K562 (cell line): Measurements from ENCODE around the gene LAMA3. TPM values are rescaled to one million over a fixed set of nuclear protein-coding genes. Genes with fewer than 3 reads are reported as not detected.

Experiments used
- ATAC-seq: fragments of 200-7000 bp; cut with Tn5 transposase; 3 replicates; pipeline ENCODE4 v1.9.1; 2020; ENCODE audit warnings: moderate library complexity
- BruUV-seq: library from RNA; stranded (reverse); fragments of 400-500 nt; replicated peaks from 2 replicates; lab custom pipeline; 2021; lab: Mats Ljungman, UMichigan
- CTCF ChIA-PET: fragments of 300-600 bp; formaldehyde crosslinking; extraction: SDS; loops from one replicate; lab custom pipeline; 2021; ENCODE audit warnings: low intra/inter-chr PET ratio; lab: Yijun Ruan, JAX
- POLR2A ChIA-PET: fragments of 300-600, 350-650 bp; sonication (Branson Sonifier 250); formaldehyde crosslinking; extraction: SDS; loops from one replicate; lab custom pipeline; 2021; ENCODE audit warnings: antibody characterized with exemption, inconsistent platforms; lab: Yijun Ruan, JAX
- DNase-seq, 4 experiments: peaks; one replicate each; pipeline versions ENCODE4 v3.0.0 to v3.0.0-alpha.2; 2011 to 2018; ENCODE audit warnings: low spot score in 3 of 4, mixed read lengths in 3 of 4; ENCODE audit errors: extremely low read depth in 1 of 4
- FAIRE-seq: peaks from 2 replicates; lab custom pipeline; 2011; peaks lifted over from hg19 to GRCh38; lab: Jason Lieb, UNC
- H2AFZ ChIP-seq: 2 replicates; pipeline ENCODE4 v1.6.0; 2011; ENCODE audit warnings: low read depth, low read length, control low read depth, inconsistent platforms
- H3K27ac ChIP-seq: fragments of 200-600 bp; 3 replicates; pipeline ENCODE4 v1.8.0; 2011; ENCODE audit warnings: low read depth, mild to moderate bottlenecking, control low read depth, inconsistent platforms, low read length, moderate library complexity, mixed read lengths; ENCODE audit errors: extremely low read depth
- H3K27me3 ChIP-seq, 2 experiments: fragments of 300-600 bp in 1 of 2; 2 replicates in 1 of 2; 3 replicates in 1 of 2; pipeline versions ENCODE4 v1.6.0 to v1.8.0; 2011; ENCODE audit warnings: inconsistent platforms in 2 of 2, low read length in 2 of 2, mild to moderate bottlenecking in 1 of 2, mixed read lengths in 1 of 2, moderate library complexity in 1 of 2; ENCODE audit not compliant: control insufficient read depth in 2 of 2, insufficient read depth in 2 of 2
- H3K36me3 ChIP-seq: fragments of 300-600 bp; 3 replicates; pipeline ENCODE4 v1.8.0; 2011; ENCODE audit warnings: mild to moderate bottlenecking, low read length, inconsistent platforms; ENCODE audit not compliant: control insufficient read depth, insufficient read depth
- H3K4me1 ChIP-seq, 2 experiments: fragments of 200-600 bp in 1 of 2; replicated peaks in 1 of 2; 2 replicates in 1 of 2; 3 replicates in 1 of 2; pipeline versions ENCODE4 v1.5.1 to v1.8.0; 2011; ENCODE audit warnings: inconsistent platforms in 2 of 2, low read length in 2 of 2, mild to moderate bottlenecking in 1 of 2, mixed read lengths in 1 of 2, moderate library complexity in 1 of 2; ENCODE audit not compliant: control insufficient read depth in 2 of 2, insufficient read depth in 2 of 2
- H3K4me2 ChIP-seq: 2 replicates; pipeline ENCODE4 v1.6.1; 2011; ENCODE audit warnings: low read length, control low read depth, inconsistent platforms, mixed read lengths; ENCODE audit not compliant: insufficient read depth
- H3K4me3 ChIP-seq: fragments of 200-600 bp; sonication (generic), shearing (Covaris generic); 2 replicates; pipeline ENCODE4 v1.5.1; 2016; ENCODE audit warnings: control low read depth, inconsistent platforms
- H3K79me2 ChIP-seq: fragments of 200-600 bp; 3 replicates; pipeline ENCODE4 v1.8.0; 2011; ENCODE audit warnings: low read length, inconsistent platforms; ENCODE audit not compliant: control insufficient read depth, insufficient read depth
- H3K9ac ChIP-seq, 2 experiments: 2 replicates each; pipeline versions ENCODE4 v1.6.0 to v1.6.1; 2011; ENCODE audit warnings: low read depth in 2 of 2, low read length in 2 of 2, control low read depth in 1 of 2, inconsistent platforms in 1 of 2, mild to moderate bottlenecking in 1 of 2, mixed read lengths in 1 of 2; ENCODE audit not compliant: insufficient read depth in 1 of 2
- H3K9me1 ChIP-seq: one replicate; pipeline ENCODE4 v1.6.0; 2011; ENCODE audit warnings: inconsistent platforms, mild to moderate bottlenecking, low read length, moderate library complexity; ENCODE audit not compliant: control insufficient read depth, insufficient read depth
- H3K9me3 ChIP-seq: replicated peaks from 2 replicates; pipeline ENCODE4 v1.5.1; 2011; ENCODE audit warnings: low read depth, low read length, inconsistent platforms; ENCODE audit not compliant: control insufficient read depth, insufficient read depth
- H4K20me1 ChIP-seq: replicated peaks from 2 replicates; pipeline ENCODE4 v1.6.1; 2011; ENCODE audit warnings: low read length, inconsistent platforms, mixed read lengths; ENCODE audit not compliant: control insufficient read depth, insufficient read depth
- SNIP1 ChIP-seq: fragments of 450-650 bp; IDR thresholded peaks from 2 replicates; pipeline ENCODE4 v1.7.1; 2017; ENCODE audit warnings: low read depth, mild to moderate bottlenecking
- WGBS: fragments of 100-300 bp; shearing (Covaris generic); methylation state at CpG from one replicate; pipeline ENCODE4 v1.1.6; 2016; ENCODE audit warnings: low coverage, mixed read lengths; ENCODE audit not compliant: insufficient coverage; ENCODE audit errors: missing lambda C conversion rate; 5-methylcytosine and 5-hydroxymethylcytosine counted together
- in situ Hi-C: fragments of 300-500 bp; cut with MboI; formaldehyde crosslinking; loops from 4 replicates; pipeline ENCODE4 v1.15.0; 2018; ENCODE audit warnings: inconsistent platforms, mixed read lengths
- intact Hi-C: fragments of 100-400 bp; cut with micrococcal nuclease; formaldehyde crosslinking; loops from 2 replicates; pipeline ENCODE4 v1.14.2; 2022
- polyA plus RNA-seq, 8 experiments: library from polyadenylated mRNA; depleted of rRNA in 4 of 8; stranded (reverse) in 5 of 8; unstranded in 3 of 8; fragments of >200 nt; fragmentation: Nextera tagmentation in 2 of 8; fragmentation: Illumina TruSeq in 1 of 8; extraction: Ambion mirVana in 2 of 8; extraction: Trizol in 1 of 8; gene quantifications; 2 replicates each; pipeline versions ENCODE4 v1.2.1 to v1.2.3, GENCODE V29; 2011 to 2014; ENCODE audit warnings: inconsistent platforms in 1 of 8, missing spikeins in 1 of 8
- total RNA-seq, 7 experiments: library from RNA; depleted of rRNA in 6 of 7; stranded (reverse); fragments of >200 nt in 6 of 7; fragmentation: Illumina TruSeq in 2 of 7; extraction: Trizol in 2 of 7; gene quantifications; 2 replicates each; pipeline versions ENCODE4 v1.2.1 to v1.2.3, GENCODE V29; 2011 to 2021; ENCODE audit warnings: low replicate concordance in 1 of 7
- TF ChIP-seq, protein P1 (sequence below), 2 experiments: IDR thresholded peaks; 2 replicates each; pipeline ENCODE4 v1.6.1; 2011; ENCODE audit warnings: borderline replicate concordance in 1 of 2, control low read depth in 1 of 2, low read depth in 1 of 2, low read length in 1 of 2, mild to moderate bottlenecking in 1 of 2, mixed read lengths in 1 of 2, moderate library complexity in 1 of 2; ENCODE audit not compliant: insufficient read depth in 1 of 2, insufficient read length in 1 of 2, poor library complexity in 1 of 2, severe bottlenecking in 1 of 2; ENCODE audit errors: extremely low read depth in 1 of 2
- TF ChIP-seq, protein P2 (sequence below): sonication (generic); formaldehyde crosslinking; IDR thresholded peaks from 2 replicates; pipeline ENCODE4 v1.8.0; 2023; ENCODE audit warnings: mild to moderate bottlenecking, missing genetic modification reagents

LAMA3 gene
- total and polyA plus RNA-seq, 9 of the 15 experiments (the other 6 are each of a cell fraction or from before 2014, with no cell fraction given) = 0.07 TPM; not detected in 8

GRCh38 chr18:23943104-23943503, 253.9 kb downstream of the LAMA3 start:
- peaks cover 0 to 2% of the 10 kb centered on the region in 2 experiments; a peak in 2 of 5 replicates for H3K27me3 ChIP-seq
- DNase-seq = no peak
- no peak for ATAC-seq
- H4K20me1 ChIP-seq = no peaks in the 10 kb centered on the region
- no peaks in the 10 kb centered on the region for H3K9me1 ChIP-seq
- WGBS = 0% methylated on average over 5 of the region's 6 CpGs
- H3K9me3 ChIP-seq = no peaks in the 10 kb centered on the region
- CTCF ChIA-PET = no interaction called here
- no TSS peak for BruUV-seq
- H2AFZ ChIP-seq = no peak overlapping the region
- no peak for FAIRE-seq
- in situ Hi-C loops = no loop called here
- H3K4me2 ChIP-seq = no peak overlapping the region
- no peaks in the 10 kb centered on the region for H3K4me1 ChIP-seq
- H3K27ac ChIP-seq = no peak overlapping the region
- TF ChIP-seq, protein P1, sequence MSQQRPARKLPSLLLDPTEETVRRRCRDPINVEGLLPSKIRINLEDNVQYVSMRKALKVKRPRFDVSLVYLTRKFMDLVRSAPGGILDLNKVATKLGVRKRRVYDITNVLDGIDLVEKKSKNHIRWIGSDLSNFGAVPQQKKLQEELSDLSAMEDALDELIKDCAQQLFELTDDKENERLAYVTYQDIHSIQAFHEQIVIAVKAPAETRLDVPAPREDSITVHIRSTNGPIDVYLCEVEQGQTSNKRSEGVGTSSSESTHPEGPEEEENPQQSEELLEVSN (IDR thresholded peaks at IDR 0.05; ENCODE audit: borderline replicate concordance in 1 of 2, extremely low read depth in 1 of 2, insufficient read depth in 1 of 2, insufficient read length in 1 of 2, low read depth in 1 of 2, low read length in 1 of 2, poor library complexity in 1 of 2, severe bottlenecking in 1 of 2) = no peak
- TF ChIP-seq, protein P2, sequence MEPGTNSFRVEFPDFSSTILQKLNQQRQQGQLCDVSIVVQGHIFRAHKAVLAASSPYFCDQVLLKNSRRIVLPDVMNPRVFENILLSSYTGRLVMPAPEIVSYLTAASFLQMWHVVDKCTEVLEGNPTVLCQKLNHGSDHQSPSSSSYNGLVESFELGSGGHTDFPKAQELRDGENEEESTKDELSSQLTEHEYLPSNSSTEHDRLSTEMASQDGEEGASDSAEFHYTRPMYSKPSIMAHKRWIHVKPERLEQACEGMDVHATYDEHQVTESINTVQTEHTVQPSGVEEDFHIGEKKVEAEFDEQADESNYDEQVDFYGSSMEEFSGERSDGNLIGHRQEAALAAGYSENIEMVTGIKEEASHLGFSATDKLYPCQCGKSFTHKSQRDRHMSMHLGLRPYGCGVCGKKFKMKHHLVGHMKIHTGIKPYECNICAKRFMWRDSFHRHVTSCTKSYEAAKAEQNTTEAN (CRISPR knock-in tag) = no peak
- no peak for TF ChIP-seq SNIP1
- H3K79me2 ChIP-seq = no peaks in the 10 kb centered on the region
- intact Hi-C loops = no loop called here
- no peak overlapping the region for H3K9ac ChIP-seq
- POLR2A ChIA-PET = interaction anchor here (1.4 kb wide), 1 partner anchor 10 kb away, joined by 3 read pairs; no protein-coding TSS in a partner anchor
- no peaks in the 10 kb centered on the region for H3K36me3 ChIP-seq
- H3K4me3 ChIP-seq = no peak overlapping the region
